Testis (tissue), 3 donors: ENCODE results near the gene N4BP2. TPM values are rescaled to one million over a fixed set of nuclear protein-coding genes. Genes with fewer than 3 reads are reported as not detected.
"Not testable (repeated sequence)": the region's sequence is repeated elsewhere in the genome, so short reads cannot be mapped to it uniquely, and the experiment has no call there.

Experiments
- DNase-seq: peaks from one replicate; pipeline ENCODE4 v3.0.0-alpha.2; 2019
- H3K27ac ChIP-seq, 2 donors: fragments of 200-600 bp; sonication (generic); one replicate each; pipeline ENCODE4 v1.5.1; 2019
- H3K27me3 ChIP-seq: fragments of 200-600 bp; sonication (generic); one replicate; pipeline ENCODE4 v1.5.1; 2019
- H3K36me3 ChIP-seq: fragments of 200-600 bp; sonication (generic); one replicate; pipeline ENCODE4 v1.5.1; 2017; ENCODE audit warnings: low read depth; ENCODE audit errors: missing control alignments
- H3K4me1 ChIP-seq: fragments of 200-600 bp; sonication (generic); one replicate; pipeline ENCODE4 v1.5.1; 2019
- H3K4me3 ChIP-seq, 2 donors: fragments of 200-600 bp; sonication (generic); one replicate each; pipeline ENCODE4 v1.5.1; 2017 to 2019
- H3K9me3 ChIP-seq: fragments of 200-600 bp; sonication (generic); one replicate; pipeline ENCODE4 v1.5.1; 2017
- CTCF ChIP-seq, 3 experiments: fragments of 450-650 bp in 2 of 3; fragments of 200-600 bp in 1 of 3; sonication (generic) in 1 of 3; IDR thresholded peaks; one replicate each; pipeline ENCODE4 v1.5.1; 2016 to 2019; ENCODE audit warnings: antibody characterized with exemption in 3 of 3, mild to moderate bottlenecking in 2 of 3, moderate library complexity in 1 of 3
- POLR2A ChIP-seq: fragments of 450-650 bp; IDR thresholded peaks from one replicate; pipeline ENCODE4 v1.6.1; 2017; ENCODE audit warnings: antibody characterized with exemption, mild to moderate bottlenecking, moderate library complexity
- WGBS, 2 donors: methylation state at CpG; one replicate each; pipeline ENCODE4 v1.1.5; 2018; 5-methylcytosine and 5-hydroxymethylcytosine counted together
- intact Hi-C: fragments of 100-400 bp; cut with DNase I; formaldehyde crosslinking; loops from one replicate; pipeline ENCODE4 v1.15.1; 2023; ENCODE audit warnings: low total_unique reads
- polyA plus RNA-seq: library from polyadenylated mRNA; stranded (reverse); fragments of 350-450 nt; fragmentation: Illumina TruSeq; extraction: RNeasy Lipid Tissue Mini Kit (QIAGEN cat#74804); gene quantifications from one replicate; pipeline ENCODE4 v1.2.3, GENCODE V29; 2014; ENCODE audit warnings: low read depth, low replicate concordance; ENCODE audit not compliant: insufficient read depth
- total RNA-seq, 2 donors: library from RNA; depleted of rRNA; stranded (reverse); fragments of >200 nt; gene quantifications; one replicate each; pipeline ENCODE4 v1.2.3, GENCODE V29; 2016

N4BP2 gene
- total and polyA plus RNA-seq, 3 donors from 2014 or later = 3.9 to 14.6 (median 8.5) TPM

- 91 to 95% methylated on average over 8 of the region's 8 CpGs for WGBS, 2 donors
- no peaks in the 10 kb centered on the region for H3K4me1 ChIP-seq
- H3K27ac ChIP-seq = no peak overlapping the region
- TF ChIP-seq CTCF (IDR thresholded peaks at IDR 0.05) (no peak), POLR2A (no peak)
- H3K4me3 ChIP-seq = no peak overlapping the region
- intact Hi-C loops = no loop called here
- no peak for DNase-seq
- no peaks in the 10 kb centered on the region for H3K36me3 ChIP-seq
- H3K9me3 ChIP-seq = no peaks in the 10 kb centered on the region
- no peaks in the 10 kb centered on the region for H3K27me3 ChIP-seq
Measured at GRCh38 chr4:40099010-40099409, 42.4 kb downstream of the N4BP2 start.

- DNase-seq, H3K36me3 ChIP-seq, H3K27me3 ChIP-seq, H3K4me1 ChIP-seq, intact Hi-C loops, H3K27ac ChIP-seq, H3K4me3 ChIP-seq, H3K9me3 ChIP-seq: not testable (repeated sequence)
- WGBS, 2 donors = 94 to 96% methylated on average over 4 of the region's 4 CpGs
Measured at GRCh38 chr4:40107150-40107549, 50.5 kb downstream of the N4BP2 start.

GRCh38 chr4:40112027-40112792 is 55.6 kb downstream of the N4BP2 start:
- no peaks in the 10 kb centered on the region for H3K4me1 ChIP-seq
- DNase-seq = no peak
- no peak overlapping the region for H3K4me3 ChIP-seq
- TF ChIP-seq CTCF (IDR thresholded peaks at IDR 0.05) = no peak
- TF ChIP-seq POLR2A = no peak
- intact Hi-C loops = no loop called here
- no peaks in the 10 kb centered on the region for H3K9me3 ChIP-seq
- H3K27ac ChIP-seq = no peak overlapping the region
- WGBS, 2 donors = 95 to 100% methylated on average over 3 of the region's 3 CpGs
- no peaks in the 10 kb centered on the region for H3K27me3 ChIP-seq
- H3K36me3 ChIP-seq = no peaks in the 10 kb centered on the region

GRCh38 chr4:40114206-40114605 is 57.6 kb downstream of the N4BP2 start:
- intact Hi-C loops = no loop called here
- H3K27ac ChIP-seq = no peak overlapping the region
- no peaks in the 10 kb centered on the region for H3K4me1 ChIP-seq
- no peak overlapping the region for H3K4me3 ChIP-seq
- WGBS, 2 donors = 92 to 94% methylated on average over 1 of the region's 1 CpG
- TF ChIP-seq CTCF (IDR thresholded peaks at IDR 0.05) (no peak), POLR2A (no peak)
- DNase-seq = no peak
- no peaks in the 10 kb centered on the region for H3K27me3 ChIP-seq
- no peaks in the 10 kb centered on the region for H3K9me3 ChIP-seq
- no peaks in the 10 kb centered on the region for H3K36me3 ChIP-seq

- H3K36me3 ChIP-seq = no peaks in the 10 kb centered on the region
- WGBS, 2 donors = 81 to 88% methylated on average over 1 of the region's 1 CpG
- no peak for DNase-seq
- TF ChIP-seq CTCF (IDR thresholded peaks at IDR 0.05) = no peak
- TF ChIP-seq POLR2A = no peak
- intact Hi-C loops = no loop called here
- H3K27me3 ChIP-seq = no peaks in the 10 kb centered on the region
- H3K9me3 ChIP-seq = no peaks in the 10 kb centered on the region
- no peak overlapping the region for H3K4me3 ChIP-seq
- H3K4me1 ChIP-seq = no peaks in the 10 kb centered on the region
- no peak overlapping the region for H3K27ac ChIP-seq
Measured at GRCh38 chr4:40118861-40119260, 62.2 kb downstream of the N4BP2 start.
